ENCODE results near the gene VTI1A. TPM values are rescaled to one million over a fixed set of nuclear protein-coding genes. Genes with fewer than 3 reads are reported as not detected.

The VTI1A gene
- total RNA-seq, 6 experiments from 2014 or later, result 23.6 to 27.9 (median 24.9) TPM

- Mint-ChIP-seq H3K4me3 (peak overlapping the region; percentile 73), H3K27me3 (ENCODE audit: insufficient read depth) (no peaks in the 10 kb centered on the region), H3K4me1 (ENCODE audit: low read depth) (peaks cover 19% of the 10 kb centered on the region), H3K9me3 (peaks cover 14% of the 10 kb centered on the region), H3K36me3 (ENCODE audit: low read depth) (peaks cover 25% of the 10 kb centered on the region), H3K27ac (peak overlapping the region; percentile 73)
- TF ChIP-seq, protein P1, sequence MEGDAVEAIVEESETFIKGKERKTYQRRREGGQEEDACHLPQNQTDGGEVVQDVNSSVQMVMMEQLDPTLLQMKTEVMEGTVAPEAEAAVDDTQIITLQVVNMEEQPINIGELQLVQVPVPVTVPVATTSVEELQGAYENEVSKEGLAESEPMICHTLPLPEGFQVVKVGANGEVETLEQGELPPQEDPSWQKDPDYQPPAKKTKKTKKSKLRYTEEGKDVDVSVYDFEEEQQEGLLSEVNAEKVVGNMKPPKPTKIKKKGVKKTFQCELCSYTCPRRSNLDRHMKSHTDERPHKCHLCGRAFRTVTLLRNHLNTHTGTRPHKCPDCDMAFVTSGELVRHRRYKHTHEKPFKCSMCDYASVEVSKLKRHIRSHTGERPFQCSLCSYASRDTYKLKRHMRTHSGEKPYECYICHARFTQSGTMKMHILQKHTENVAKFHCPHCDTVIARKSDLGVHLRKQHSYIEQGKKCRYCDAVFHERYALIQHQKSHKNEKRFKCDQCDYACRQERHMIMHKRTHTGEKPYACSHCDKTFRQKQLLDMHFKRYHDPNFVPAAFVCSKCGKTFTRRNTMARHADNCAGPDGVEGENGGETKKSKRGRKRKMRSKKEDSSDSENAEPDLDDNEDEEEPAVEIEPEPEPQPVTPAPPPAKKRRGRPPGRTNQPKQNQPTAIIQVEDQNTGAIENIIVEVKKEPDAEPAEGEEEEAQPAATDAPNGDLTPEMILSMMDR (IDR thresholded peaks at IDR 0.05), result no peak
- DNase-seq, result peak; percentile 65
Measured at GRCh38 chr10:112792487-112793201, 345.6 kb downstream of the VTI1A start.

GRCh38 chr10:112793202-112793921 lies 346.3 kb downstream of the VTI1A start:
- peaks cover 24% of the 10 kb centered on the region for H3K36me3 Mint-ChIP-seq (ENCODE audit: low read depth)
- TF ChIP-seq, protein P1 (IDR thresholded peaks at IDR 0.05), result no peak
- DNase-seq, result peak; percentile 23
- no peaks in the 10 kb centered on the region for H3K27me3 Mint-ChIP-seq (ENCODE audit: insufficient read depth)
- peaks cover 14% of the 10 kb centered on the region for H3K9me3 Mint-ChIP-seq
- peaks cover 19% of the 10 kb centered on the region for H3K4me1 Mint-ChIP-seq (ENCODE audit: low read depth)
- peak overlapping the region; percentile 73 for H3K27ac Mint-ChIP-seq
- H3K4me3 Mint-ChIP-seq, result peak overlapping the region; percentile 73

DNA sequence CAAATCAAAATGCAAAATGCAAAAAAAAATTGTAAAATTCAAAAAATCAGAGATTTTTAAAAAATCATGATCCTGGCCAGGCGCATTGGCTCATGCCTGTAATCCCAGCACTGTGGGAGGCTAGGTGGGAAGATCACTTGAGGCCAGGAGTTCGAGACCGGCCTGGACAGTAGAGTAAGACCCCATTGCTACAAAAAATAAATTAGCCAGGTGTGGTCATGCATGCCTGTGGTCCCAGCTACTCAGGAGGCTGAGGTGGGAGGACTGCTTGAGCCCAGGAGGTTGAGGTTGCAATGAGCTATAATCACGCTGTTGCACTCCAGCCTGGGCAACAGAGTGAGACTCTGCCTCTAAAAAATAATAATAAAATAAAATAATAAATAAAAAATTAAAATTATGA lies 347.2 kb downstream of the VTI1A start:
- peaks cover 17% of the 10 kb centered on the region for H3K36me3 Mint-ChIP-seq (ENCODE audit: low read depth)
- H3K4me3 Mint-ChIP-seq, result no peak overlapping the region
- no peak for DNase-seq
- peaks cover 12% of the 10 kb centered on the region for H3K9me3 Mint-ChIP-seq
- no peak overlapping the region for H3K27ac Mint-ChIP-seq
- H3K27me3 Mint-ChIP-seq (ENCODE audit: insufficient read depth), result no peaks in the 10 kb centered on the region
- TF ChIP-seq, protein P1 (IDR thresholded peaks at IDR 0.05), result no peak
- peaks cover 19% of the 10 kb centered on the region for H3K4me1 Mint-ChIP-seq (ENCODE audit: low read depth)

DNA sequence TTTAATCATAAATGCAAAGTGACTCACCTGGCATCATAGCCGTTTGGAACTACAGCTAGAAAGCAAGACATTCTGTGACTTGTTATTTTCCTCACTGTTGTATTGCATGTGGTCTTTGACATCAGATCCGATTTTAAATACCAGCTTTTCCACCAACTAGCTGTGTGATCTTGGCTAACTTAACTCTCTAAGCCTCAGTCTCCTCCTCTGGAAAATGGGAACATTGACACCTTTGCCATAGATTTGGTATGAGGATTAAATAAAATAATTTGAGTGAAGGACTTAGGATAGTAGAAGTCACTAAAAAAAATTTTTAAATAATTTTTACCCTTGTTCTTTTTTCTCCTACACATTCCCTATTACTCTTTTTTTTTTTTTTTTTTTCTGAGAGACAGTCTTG lies 348.1 kb downstream of the VTI1A start:
- no peak overlapping the region for H3K27ac Mint-ChIP-seq
- H3K4me1 Mint-ChIP-seq (ENCODE audit: low read depth), result peaks cover 19% of the 10 kb centered on the region
- no peaks in the 10 kb centered on the region for H3K27me3 Mint-ChIP-seq (ENCODE audit: insufficient read depth)
- TF ChIP-seq, protein P1 (IDR thresholded peaks at IDR 0.05), result no peak
- peaks cover 9% of the 10 kb centered on the region for H3K36me3 Mint-ChIP-seq (ENCODE audit: low read depth)
- peaks cover 4% of the 10 kb centered on the region for H3K9me3 Mint-ChIP-seq
- DNase-seq, result no peak
- H3K4me3 Mint-ChIP-seq, result no peak overlapping the region

DNA sequence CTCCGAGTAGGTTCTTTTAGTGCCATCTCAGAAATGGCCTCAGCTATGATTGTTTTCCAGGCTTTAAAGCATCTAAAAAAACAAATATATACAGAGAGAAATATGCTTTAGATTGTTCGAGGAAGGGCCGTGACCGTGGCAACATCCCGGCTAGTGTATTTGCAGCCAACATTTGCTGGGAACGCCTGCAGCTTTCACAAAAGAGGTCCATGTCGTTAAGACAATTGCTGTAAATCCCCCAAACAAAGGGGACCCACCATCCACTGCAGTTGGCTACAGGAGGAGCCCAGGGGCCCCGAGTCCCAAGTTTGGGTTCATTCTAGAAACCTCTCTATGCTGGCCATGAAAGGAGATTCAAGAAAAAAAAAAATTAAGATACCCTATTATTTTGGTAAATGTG lies 350.2 kb downstream of the VTI1A start:
- H3K27ac Mint-ChIP-seq, result no peak overlapping the region
- peaks cover 19% of the 10 kb centered on the region for H3K4me1 Mint-ChIP-seq (ENCODE audit: low read depth)
- no peak for DNase-seq
- TF ChIP-seq, protein P1 (IDR thresholded peaks at IDR 0.05), result no peak
- H3K36me3 Mint-ChIP-seq (ENCODE audit: low read depth), result no peaks in the 10 kb centered on the region
- no peak overlapping the region for H3K4me3 Mint-ChIP-seq
- no peaks in the 10 kb centered on the region for H3K27me3 Mint-ChIP-seq (ENCODE audit: insufficient read depth)
- no peaks in the 10 kb centered on the region for H3K9me3 Mint-ChIP-seq
